GM12892 (cell line): ENCODE measurements around the gene CPAMD8.
"Not testable (repeated sequence)": the region's sequence is repeated elsewhere in the genome, so short reads cannot be mapped to it uniquely, and the experiment has no call there.

Source experiments
- DNase-seq: peaks from one replicate; pipeline ENCODE4 v3.0.0; 2011; ENCODE audit not compliant: insufficient read length
- FAIRE-seq: peaks from 2 replicates; lab custom pipeline; 2011; peaks lifted over from hg19 to GRCh38; lab: Jason Lieb, UNC
- POLR2A ChIP-seq: IDR thresholded peaks from 2 replicates; pipeline ENCODE4 v1.6.1; 2011; ENCODE audit warnings: low read depth, low read length, control low read depth
- POLR2AphosphoS5 ChIP-seq: IDR thresholded peaks from 2 replicates; pipeline ENCODE4 v1.6.1; 2011; ENCODE audit warnings: low read depth, low read length, control low read depth
- TAF1 ChIP-seq: IDR thresholded peaks from 2 replicates; pipeline ENCODE4 v1.6.1; 2011; ENCODE audit warnings: low read depth, mild to moderate bottlenecking, control low read depth, low read length, borderline replicate concordance

Gene CPAMD8

GRCh38 chr19:16882146-16882545, 144.5 kb downstream of the CPAMD8 start:
- DNase-seq (no peak), FAIRE-seq (no peak)
- TF ChIP-seq TAF1 (no peak), POLR2A (no peak), POLR2AphosphoS5 (no peak)

- TF ChIP-seq TAF1 (no peak), POLR2A (no peak), POLR2AphosphoS5 (no peak)
- no peak for FAIRE-seq
- DNase-seq = no peak
Measured at GRCh38 chr19:16880884-16881554, 145.6 kb downstream of the CPAMD8 start.

GRCh38 chr19:16878181-16878965, 148.2 kb downstream of the CPAMD8 start:
- DNase-seq (no peak), FAIRE-seq (no peak)
- TF ChIP-seq POLR2AphosphoS5 = no peak
- TF ChIP-seq TAF1 = no peak
- TF ChIP-seq POLR2A = no peak

- DNase-seq (no peak), FAIRE-seq (no peak)
- TF ChIP-seq POLR2AphosphoS5 (no peak), POLR2A (no peak)
Measured at GRCh38 chr19:16877581-16877980, 149.0 kb downstream of the CPAMD8 start.

- DNase-seq (no peak), FAIRE-seq (no peak)
- no peak for TF ChIP-seq POLR2A
- TF ChIP-seq POLR2AphosphoS5 = no peak
- no peak for TF ChIP-seq TAF1
Measured at GRCh38 chr19:16876904-16877361, 149.7 kb downstream of the CPAMD8 start.

GRCh38 chr19:16875584-16876555, 150.7 kb downstream of the CPAMD8 start:
- no peak for FAIRE-seq
- no peak for DNase-seq
- TF ChIP-seq TAF1 = no peak

- FAIRE-seq = peak; percentile 64
Measured at GRCh38 chr19:16874978-16875299, 151.7 kb downstream of the CPAMD8 start.

GRCh38 chr19:16874250-16874977, 152.2 kb downstream of the CPAMD8 start:
- TF ChIP-seq POLR2AphosphoS5 (no peak), POLR2A (no peak), TAF1 (no peak)
- DNase-seq = no peak
- peak; percentile 30 for FAIRE-seq

More at GRCh38 chr19:16874978-16875299, 151.7 kb downstream of the CPAMD8 start:
- DNase-seq = not testable (repeated sequence)

GRCh38 chr19:16873594-16873993, 153.0 kb downstream of the CPAMD8 start:
- no peak for TF ChIP-seq TAF1
- no peak for TF ChIP-seq POLR2A
- TF ChIP-seq POLR2AphosphoS5 = no peak
- FAIRE-seq = no peak
- DNase-seq = no peak

- TF ChIP-seq POLR2A = no peak
- no peak for TF ChIP-seq TAF1
- TF ChIP-seq POLR2AphosphoS5 = no peak
- DNase-seq (no peak), FAIRE-seq (no peak)
Measured at GRCh38 chr19:16872728-16873127, 153.9 kb downstream of the CPAMD8 start.

GRCh38 chr19:16871871-16872270, 154.7 kb downstream of the CPAMD8 start:
- no peak for FAIRE-seq
- no peak for DNase-seq
- no peak for TF ChIP-seq POLR2AphosphoS5
- TF ChIP-seq POLR2A = no peak
- no peak for TF ChIP-seq TAF1
